ENCODE results near the gene INTS4.

DNA sequence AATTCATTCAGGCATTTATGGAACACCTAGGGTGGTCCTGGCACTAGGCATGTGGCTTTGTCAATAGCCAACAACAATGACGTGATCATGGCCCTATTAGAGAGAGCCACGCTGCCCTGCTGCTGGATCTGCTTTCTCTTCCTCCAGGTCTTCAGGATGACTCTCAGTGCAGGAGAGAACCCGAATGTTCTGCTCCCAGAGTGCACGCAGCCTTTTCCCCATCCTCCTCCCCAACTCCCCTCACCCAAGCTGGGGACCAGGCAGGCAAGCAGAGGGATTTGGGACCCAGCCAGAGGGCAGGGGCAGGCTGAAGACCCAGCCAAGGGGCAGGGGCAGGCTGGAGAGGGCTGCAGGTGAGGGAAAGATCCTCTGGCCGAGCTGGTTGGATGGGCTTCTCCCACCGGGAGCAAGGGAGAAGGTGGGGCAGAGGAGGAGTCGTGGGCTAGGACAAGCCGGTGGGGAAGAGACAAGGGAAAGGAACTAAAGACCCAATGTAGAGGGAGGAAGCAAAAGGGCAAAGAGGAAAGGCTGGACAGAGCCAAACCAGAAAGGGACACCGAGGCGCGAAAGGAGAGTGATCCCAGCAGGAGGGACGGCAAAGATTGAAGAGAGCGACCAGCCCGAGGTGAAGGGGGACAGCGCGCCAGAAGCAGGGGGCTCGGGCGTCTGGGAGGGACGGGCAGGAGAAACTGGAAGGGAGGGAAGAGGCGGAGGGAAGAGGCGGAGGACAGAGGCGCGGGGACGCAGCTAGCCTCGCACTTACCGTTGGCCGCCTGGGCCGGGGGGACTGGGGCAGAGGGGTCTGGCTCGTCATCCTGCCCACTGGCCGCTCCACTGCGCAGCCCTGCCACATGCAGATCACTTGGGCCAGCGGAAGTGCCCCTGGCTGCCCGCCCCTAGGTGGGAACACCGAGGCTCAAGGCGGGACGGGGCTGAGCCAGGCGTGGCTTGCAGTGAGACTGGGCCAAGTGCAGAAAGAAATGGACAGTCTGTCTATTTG lies 28.2 kb upstream of the INTS4 start, which contains the start of gene KCTD14:
- no peak for TF ChIP-seq ZFX (IDR thresholded peaks at IDR 0.05; ENCODE audit: borderline replicate concordance)
- TF ChIP-seq, protein P1, sequence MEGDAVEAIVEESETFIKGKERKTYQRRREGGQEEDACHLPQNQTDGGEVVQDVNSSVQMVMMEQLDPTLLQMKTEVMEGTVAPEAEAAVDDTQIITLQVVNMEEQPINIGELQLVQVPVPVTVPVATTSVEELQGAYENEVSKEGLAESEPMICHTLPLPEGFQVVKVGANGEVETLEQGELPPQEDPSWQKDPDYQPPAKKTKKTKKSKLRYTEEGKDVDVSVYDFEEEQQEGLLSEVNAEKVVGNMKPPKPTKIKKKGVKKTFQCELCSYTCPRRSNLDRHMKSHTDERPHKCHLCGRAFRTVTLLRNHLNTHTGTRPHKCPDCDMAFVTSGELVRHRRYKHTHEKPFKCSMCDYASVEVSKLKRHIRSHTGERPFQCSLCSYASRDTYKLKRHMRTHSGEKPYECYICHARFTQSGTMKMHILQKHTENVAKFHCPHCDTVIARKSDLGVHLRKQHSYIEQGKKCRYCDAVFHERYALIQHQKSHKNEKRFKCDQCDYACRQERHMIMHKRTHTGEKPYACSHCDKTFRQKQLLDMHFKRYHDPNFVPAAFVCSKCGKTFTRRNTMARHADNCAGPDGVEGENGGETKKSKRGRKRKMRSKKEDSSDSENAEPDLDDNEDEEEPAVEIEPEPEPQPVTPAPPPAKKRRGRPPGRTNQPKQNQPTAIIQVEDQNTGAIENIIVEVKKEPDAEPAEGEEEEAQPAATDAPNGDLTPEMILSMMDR (IDR thresholded peaks at IDR 0.05), result no peak

Data from 22Rv1 (cell line).